ENCODE measurements around the gene ZNF774. TPM values are rescaled to one million over a fixed set of nuclear protein-coding genes. Genes with fewer than 3 reads are reported as not detected.

ZNF774 gene
- total RNA-seq, 1 donor from 2014 or later = 10.0 TPM

GRCh38 chr15:90322538-90322937 is 29.5 kb upstream of the ZNF774 start:
- peak overlapping the region; percentile 61 for H3K27ac Mint-ChIP-seq
- H3K36me3 Mint-ChIP-seq = no peaks in the 10 kb centered on the region
- no peaks in the 10 kb centered on the region for H3K27me3 Mint-ChIP-seq (ENCODE audit: low read depth)
- TF ChIP-seq CTCF (IDR thresholded peaks at IDR 0.05; ENCODE audit: unreplicated experiment) = no peak
- H3K9me3 Mint-ChIP-seq = no peaks in the 10 kb centered on the region
- peaks cover 23% of the 10 kb centered on the region for H3K4me1 Mint-ChIP-seq
- peak in 1 of 2 experiments; percentile 26 for DNase-seq (ENCODE audit: low spot score in 2 of 2, unreplicated experiment in 2 of 2)
- H3K4me3 Mint-ChIP-seq = no peak overlapping the region

DNA sequence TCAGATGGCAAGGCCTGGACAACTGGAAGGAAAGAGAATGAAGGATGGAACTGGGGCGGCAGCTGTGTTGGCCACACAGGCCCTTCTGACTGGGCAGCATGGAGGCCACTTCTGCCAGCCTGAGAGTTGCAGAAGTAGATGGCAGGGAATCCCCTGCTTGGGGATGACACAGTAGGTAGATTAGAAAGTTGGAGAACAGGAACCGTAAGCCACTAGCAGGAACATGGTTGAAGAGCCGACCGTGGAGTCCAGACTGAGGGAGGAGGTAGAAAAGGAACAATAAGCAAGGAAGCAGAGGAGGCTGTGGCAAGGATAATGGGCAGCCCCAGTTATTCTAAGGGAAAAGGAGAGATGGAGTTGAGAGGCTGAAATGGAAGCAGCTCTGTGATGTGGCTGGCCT is 26.4 kb upstream of the ZNF774 start:
- no peak for TF ChIP-seq CTCF (IDR thresholded peaks at IDR 0.05; ENCODE audit: unreplicated experiment)
- H3K27ac Mint-ChIP-seq = no peak overlapping the region
- no peaks in the 10 kb centered on the region for H3K27me3 Mint-ChIP-seq (ENCODE audit: low read depth)
- no peak for DNase-seq (ENCODE audit: low spot score in 2 of 2, unreplicated experiment in 2 of 2)
- peaks cover 7% of the 10 kb centered on the region for H3K4me1 Mint-ChIP-seq
- no peaks in the 10 kb centered on the region for H3K36me3 Mint-ChIP-seq
- H3K9me3 Mint-ChIP-seq = no peaks in the 10 kb centered on the region
- H3K4me3 Mint-ChIP-seq = no peak overlapping the region

GRCh38 chr15:90326441-90326840 is 25.6 kb upstream of the ZNF774 start:
- Mint-ChIP-seq H3K36me3 (no peaks in the 10 kb centered on the region), H3K4me3 (no peak overlapping the region), H3K9me3 (no peaks in the 10 kb centered on the region)

GRCh38 chr15:90327311-90327710 is 24.8 kb upstream of the ZNF774 start:
- no peaks in the 10 kb centered on the region for H3K9me3 Mint-ChIP-seq
- H3K36me3 Mint-ChIP-seq = no peaks in the 10 kb centered on the region
- no peak overlapping the region for H3K4me3 Mint-ChIP-seq
- TF ChIP-seq CTCF (IDR thresholded peaks at IDR 0.05; ENCODE audit: unreplicated experiment) = no peak
- peaks cover 7% of the 10 kb centered on the region for H3K4me1 Mint-ChIP-seq
- no peak overlapping the region for H3K27ac Mint-ChIP-seq
- no peak for DNase-seq (ENCODE audit: low spot score in 2 of 2, unreplicated experiment in 2 of 2)
- H3K27me3 Mint-ChIP-seq (ENCODE audit: low read depth) = no peaks in the 10 kb centered on the region

More at GRCh38 chr15:90326441-90326840, 25.6 kb upstream of the ZNF774 start:
- Mint-ChIP-seq H3K27ac (no peak overlapping the region), H3K27me3 (ENCODE audit: low read depth) (no peaks in the 10 kb centered on the region), H3K4me1 (peaks cover 7% of the 10 kb centered on the region)
- no peak for DNase-seq (ENCODE audit: low spot score in 2 of 2, unreplicated experiment in 2 of 2)
- no peak for TF ChIP-seq CTCF (IDR thresholded peaks at IDR 0.05; ENCODE audit: unreplicated experiment)

GRCh38 chr15:90334304-90334731 is 17.8 kb upstream of the ZNF774 start:
- no peak for TF ChIP-seq CTCF (IDR thresholded peaks at IDR 0.05; ENCODE audit: unreplicated experiment)
- no peak for DNase-seq (ENCODE audit: low spot score in 2 of 2, unreplicated experiment in 2 of 2)
- Mint-ChIP-seq H3K27ac (no peak overlapping the region), H3K4me1 (peaks cover 4% of the 10 kb centered on the region), H3K4me3 (no peak overlapping the region), H3K36me3 (no peaks in the 10 kb centered on the region), H3K27me3 (ENCODE audit: low read depth) (no peaks in the 10 kb centered on the region), H3K9me3 (no peaks in the 10 kb centered on the region)

DNA sequence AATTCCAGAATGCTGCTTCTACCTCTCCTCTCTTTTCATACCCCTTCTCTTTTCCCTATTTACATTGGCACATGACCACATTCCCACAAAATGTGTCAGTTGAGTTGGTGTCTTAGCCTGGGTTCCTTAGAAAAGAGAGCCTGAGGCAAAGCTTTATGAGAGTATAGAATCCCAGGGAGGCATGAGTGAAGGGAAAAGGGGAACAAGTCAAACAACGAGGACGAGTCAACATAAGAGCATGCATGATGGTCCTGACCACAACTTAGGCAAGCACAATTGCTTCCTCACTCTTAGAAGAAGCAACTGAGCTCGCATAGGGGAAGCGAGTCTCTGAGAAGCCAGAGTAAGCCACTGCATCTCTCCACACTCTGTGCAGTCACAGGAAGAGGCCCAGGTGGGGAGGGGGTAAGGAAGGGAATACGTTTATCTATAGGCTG is 15.4 kb upstream of the ZNF774 start:
- no peak for DNase-seq (ENCODE audit: low spot score in 2 of 2, unreplicated experiment in 2 of 2)
- H3K4me1 Mint-ChIP-seq = peaks cover 4% of the 10 kb centered on the region
- no peak overlapping the region for H3K27ac Mint-ChIP-seq
- no peaks in the 10 kb centered on the region for H3K27me3 Mint-ChIP-seq (ENCODE audit: low read depth)
- H3K4me3 Mint-ChIP-seq = no peak overlapping the region
- no peaks in the 10 kb centered on the region for H3K9me3 Mint-ChIP-seq
- no peak for TF ChIP-seq CTCF (IDR thresholded peaks at IDR 0.05; ENCODE audit: unreplicated experiment)
- H3K36me3 Mint-ChIP-seq = no peaks in the 10 kb centered on the region

Measured in mesothelial cell of epicardium (in vitro differentiated cells).